OCI-LY7 (cell line): ENCODE results near the gene RBL1.

ENCODE experiments used
- EZH2phosphoT487 ChIP-seq: fragments of 200-600 bp; sonication (generic); IDR thresholded peaks from 2 replicates; pipeline ENCODE4 v1.6.1; 2018; ENCODE audit warnings: low read depth, borderline replicate concordance, mild to moderate bottlenecking, mixed run types, antibody characterized with exemption, low read length, moderate library complexity, mixed read lengths
- TF ChIP-seq, protein P1 (sequence below): fragments of 200-600 bp; sonication (generic); conservative IDR thresholded peaks from 2 replicates; pipeline ENCODE4 v1.5.1; 2014; ENCODE audit warnings: mild to moderate bottlenecking, antibody characterized with exemption, low read length, moderate library complexity, mixed read lengths

DNA sequence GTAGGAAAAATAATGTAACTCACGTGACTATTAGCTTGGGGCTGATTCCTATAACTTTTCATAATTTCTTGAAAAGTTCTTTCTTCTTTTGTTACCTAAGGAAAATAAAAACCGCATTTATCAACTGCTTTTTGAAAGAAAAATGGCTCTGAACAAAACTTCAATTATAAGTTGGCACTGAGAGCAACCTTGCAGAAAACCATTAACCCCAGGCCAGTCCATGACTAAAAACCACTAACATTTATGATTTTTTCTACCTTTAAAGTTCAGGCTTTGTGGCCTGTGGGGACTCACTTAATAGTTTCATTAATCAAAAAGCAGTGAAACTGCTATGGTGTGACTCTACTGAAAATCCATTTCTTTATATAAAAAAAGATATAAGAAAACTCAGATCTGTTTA is 75.2 kb downstream of the RBL1 start:
- TF ChIP-seq, protein P1, sequence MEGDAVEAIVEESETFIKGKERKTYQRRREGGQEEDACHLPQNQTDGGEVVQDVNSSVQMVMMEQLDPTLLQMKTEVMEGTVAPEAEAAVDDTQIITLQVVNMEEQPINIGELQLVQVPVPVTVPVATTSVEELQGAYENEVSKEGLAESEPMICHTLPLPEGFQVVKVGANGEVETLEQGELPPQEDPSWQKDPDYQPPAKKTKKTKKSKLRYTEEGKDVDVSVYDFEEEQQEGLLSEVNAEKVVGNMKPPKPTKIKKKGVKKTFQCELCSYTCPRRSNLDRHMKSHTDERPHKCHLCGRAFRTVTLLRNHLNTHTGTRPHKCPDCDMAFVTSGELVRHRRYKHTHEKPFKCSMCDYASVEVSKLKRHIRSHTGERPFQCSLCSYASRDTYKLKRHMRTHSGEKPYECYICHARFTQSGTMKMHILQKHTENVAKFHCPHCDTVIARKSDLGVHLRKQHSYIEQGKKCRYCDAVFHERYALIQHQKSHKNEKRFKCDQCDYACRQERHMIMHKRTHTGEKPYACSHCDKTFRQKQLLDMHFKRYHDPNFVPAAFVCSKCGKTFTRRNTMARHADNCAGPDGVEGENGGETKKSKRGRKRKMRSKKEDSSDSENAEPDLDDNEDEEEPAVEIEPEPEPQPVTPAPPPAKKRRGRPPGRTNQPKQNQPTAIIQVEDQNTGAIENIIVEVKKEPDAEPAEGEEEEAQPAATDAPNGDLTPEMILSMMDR: no peak
- no peak for TF ChIP-seq EZH2phosphoT487
